Parathyroid adenoma (tissue), 2 donors: ENCODE measurements around the gene QSOX1.

Experiments
- H2AFZ ChIP-seq: fragments of 300-600 bp; sonication (generic); one replicate; pipeline ENCODE4 v1.7.0; 2017; ENCODE audit warnings: antibody characterized with exemption, mild to moderate bottlenecking
- H3K27ac ChIP-seq: fragments of 300-600 bp; sonication (generic); one replicate; pipeline ENCODE4 v1.7.0; 2017
- H3K27me3 ChIP-seq: fragments of 300-600 bp; sonication (generic); one replicate; pipeline ENCODE4 v1.7.0; 2017; ENCODE audit warnings: low read length; ENCODE audit not compliant: control insufficient read depth, insufficient read depth
- H3K36me3 ChIP-seq: fragments of 300-600 bp; sonication (generic); one replicate; pipeline ENCODE4 v1.7.0; 2017; ENCODE audit warnings: low read length; ENCODE audit not compliant: control insufficient read depth, insufficient read depth
- H3K4me1 ChIP-seq: fragments of 300-600 bp; sonication (generic); one replicate; pipeline ENCODE4 v1.7.0; 2017; ENCODE audit warnings: control low read depth
- H3K4me2 ChIP-seq: fragments of 300-600 bp; sonication (generic); one replicate; pipeline ENCODE4 v1.7.0; 2017; ENCODE audit warnings: low read length
- H3K4me3 ChIP-seq: fragments of 300-600 bp; sonication (generic); one replicate; pipeline ENCODE4 v1.7.0; 2017; ENCODE audit warnings: low read depth, low read length
- H3K79me2 ChIP-seq: fragments of 300-600 bp; sonication (generic); one replicate; pipeline ENCODE4 v1.7.0; 2017; ENCODE audit warnings: control low read depth
- H3K9ac ChIP-seq: fragments of 300-600 bp; sonication (generic); one replicate; pipeline ENCODE4 v1.7.0; 2017; ENCODE audit warnings: mild to moderate bottlenecking
- H3K9me3 ChIP-seq: fragments of 300-600 bp; sonication (generic); one replicate; pipeline ENCODE4 v1.7.0; 2017; ENCODE audit warnings: low read length; ENCODE audit not compliant: control insufficient read depth
- TF ChIP-seq, protein P1 (sequence below): fragments of 300-600 bp; sonication (generic); IDR thresholded peaks from one replicate; pipeline ENCODE4 v1.7.0; 2017; ENCODE audit warnings: antibody characterized with exemption, mild to moderate bottlenecking
- donor health status: primary hyperparathyroidism.

QSOX1 gene

DNA sequence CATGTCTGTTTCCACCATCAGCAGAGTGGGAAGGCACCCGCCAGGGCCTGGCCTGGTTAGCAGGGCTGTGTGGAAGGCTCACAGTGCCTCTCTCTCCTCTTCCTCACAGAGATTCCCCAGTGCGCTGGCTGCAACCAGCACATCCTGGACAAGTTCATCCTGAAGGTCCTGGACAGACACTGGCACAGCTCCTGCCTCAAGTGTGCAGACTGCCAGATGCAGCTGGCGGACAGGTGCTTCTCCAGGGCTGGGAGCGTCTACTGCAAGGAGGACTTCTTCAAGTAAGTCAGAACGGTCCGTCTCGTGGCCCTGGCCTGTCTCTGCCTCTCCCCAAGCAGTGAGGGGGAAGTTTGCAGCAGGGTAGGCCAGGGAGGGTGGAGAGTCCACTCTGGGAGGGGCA is 93.5 kb downstream of the QSOX1 start:
- Histone ChIP-seq H3K4me3 (no peak overlapping the region), H3K27ac (no peak overlapping the region), H3K36me3 (no peaks in the 10 kb centered on the region), H3K9ac (no peak overlapping the region), H3K4me1 (no peaks in the 10 kb centered on the region), H2AFZ (no peak overlapping the region), H3K79me2 (no peaks in the 10 kb centered on the region), H3K4me2 (no peak overlapping the region), H3K9me3 (no peaks in the 10 kb centered on the region), H3K27me3 (no peaks in the 10 kb centered on the region)
- TF ChIP-seq, protein P1, sequence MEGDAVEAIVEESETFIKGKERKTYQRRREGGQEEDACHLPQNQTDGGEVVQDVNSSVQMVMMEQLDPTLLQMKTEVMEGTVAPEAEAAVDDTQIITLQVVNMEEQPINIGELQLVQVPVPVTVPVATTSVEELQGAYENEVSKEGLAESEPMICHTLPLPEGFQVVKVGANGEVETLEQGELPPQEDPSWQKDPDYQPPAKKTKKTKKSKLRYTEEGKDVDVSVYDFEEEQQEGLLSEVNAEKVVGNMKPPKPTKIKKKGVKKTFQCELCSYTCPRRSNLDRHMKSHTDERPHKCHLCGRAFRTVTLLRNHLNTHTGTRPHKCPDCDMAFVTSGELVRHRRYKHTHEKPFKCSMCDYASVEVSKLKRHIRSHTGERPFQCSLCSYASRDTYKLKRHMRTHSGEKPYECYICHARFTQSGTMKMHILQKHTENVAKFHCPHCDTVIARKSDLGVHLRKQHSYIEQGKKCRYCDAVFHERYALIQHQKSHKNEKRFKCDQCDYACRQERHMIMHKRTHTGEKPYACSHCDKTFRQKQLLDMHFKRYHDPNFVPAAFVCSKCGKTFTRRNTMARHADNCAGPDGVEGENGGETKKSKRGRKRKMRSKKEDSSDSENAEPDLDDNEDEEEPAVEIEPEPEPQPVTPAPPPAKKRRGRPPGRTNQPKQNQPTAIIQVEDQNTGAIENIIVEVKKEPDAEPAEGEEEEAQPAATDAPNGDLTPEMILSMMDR, result no peak

DNA sequence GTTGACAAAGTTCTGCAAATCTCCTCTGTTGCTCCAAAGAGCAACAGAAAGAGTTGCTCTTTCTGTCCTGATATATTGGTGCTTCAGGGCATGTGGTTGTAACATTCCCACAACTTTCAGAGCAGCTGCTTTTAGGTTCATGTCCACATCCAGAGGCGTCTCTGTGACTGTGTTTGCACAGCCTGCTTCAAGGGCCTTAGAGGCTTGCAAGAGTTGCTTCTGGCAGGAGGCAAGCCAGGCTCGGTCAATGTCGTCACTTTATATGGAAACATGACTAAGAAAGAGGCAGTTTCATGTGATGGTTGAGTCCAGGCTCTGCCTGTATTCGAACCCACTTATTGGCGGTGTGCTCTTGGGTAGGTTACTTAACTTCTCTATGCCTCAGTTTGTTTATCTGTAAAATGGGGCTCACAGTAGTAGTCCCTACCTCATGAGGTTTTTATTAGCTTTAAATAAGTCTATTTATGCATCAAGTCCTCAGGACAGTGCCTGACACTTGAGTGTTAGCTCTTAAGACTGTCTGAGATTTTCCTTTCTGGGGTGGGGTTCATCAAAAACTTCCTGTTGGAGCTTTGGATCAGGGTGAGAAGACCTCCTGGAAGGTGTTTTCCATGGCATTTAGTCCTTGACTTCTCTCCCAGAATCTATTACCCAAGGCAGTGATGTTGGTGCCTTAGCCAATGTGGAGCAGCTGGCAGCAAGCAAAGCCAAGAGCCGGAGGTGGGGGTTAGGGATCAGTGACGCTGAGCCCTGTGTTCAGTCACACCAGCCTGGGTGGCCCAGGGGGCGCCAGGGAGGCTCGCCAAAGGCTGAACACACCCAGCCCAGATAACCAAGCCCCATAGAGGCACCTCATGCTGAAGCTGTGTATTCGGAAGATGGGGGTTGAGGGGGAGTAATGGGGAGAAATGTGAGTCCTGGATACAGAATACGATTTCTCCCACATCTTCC is 94.3 kb downstream of the QSOX1 start:
- no peaks in the 10 kb centered on the region for H3K4me1 ChIP-seq
- no peak overlapping the region for H3K9ac ChIP-seq
- no peak overlapping the region for H3K4me2 ChIP-seq
- H3K36me3 ChIP-seq, result no peaks in the 10 kb centered on the region
- no peak overlapping the region for H2AFZ ChIP-seq
- H3K27ac ChIP-seq, result no peak overlapping the region
- H3K4me3 ChIP-seq, result no peak overlapping the region
- no peaks in the 10 kb centered on the region for H3K9me3 ChIP-seq
- H3K27me3 ChIP-seq, result no peaks in the 10 kb centered on the region
- TF ChIP-seq, protein P1, result no peak
- no peaks in the 10 kb centered on the region for H3K79me2 ChIP-seq

DNA sequence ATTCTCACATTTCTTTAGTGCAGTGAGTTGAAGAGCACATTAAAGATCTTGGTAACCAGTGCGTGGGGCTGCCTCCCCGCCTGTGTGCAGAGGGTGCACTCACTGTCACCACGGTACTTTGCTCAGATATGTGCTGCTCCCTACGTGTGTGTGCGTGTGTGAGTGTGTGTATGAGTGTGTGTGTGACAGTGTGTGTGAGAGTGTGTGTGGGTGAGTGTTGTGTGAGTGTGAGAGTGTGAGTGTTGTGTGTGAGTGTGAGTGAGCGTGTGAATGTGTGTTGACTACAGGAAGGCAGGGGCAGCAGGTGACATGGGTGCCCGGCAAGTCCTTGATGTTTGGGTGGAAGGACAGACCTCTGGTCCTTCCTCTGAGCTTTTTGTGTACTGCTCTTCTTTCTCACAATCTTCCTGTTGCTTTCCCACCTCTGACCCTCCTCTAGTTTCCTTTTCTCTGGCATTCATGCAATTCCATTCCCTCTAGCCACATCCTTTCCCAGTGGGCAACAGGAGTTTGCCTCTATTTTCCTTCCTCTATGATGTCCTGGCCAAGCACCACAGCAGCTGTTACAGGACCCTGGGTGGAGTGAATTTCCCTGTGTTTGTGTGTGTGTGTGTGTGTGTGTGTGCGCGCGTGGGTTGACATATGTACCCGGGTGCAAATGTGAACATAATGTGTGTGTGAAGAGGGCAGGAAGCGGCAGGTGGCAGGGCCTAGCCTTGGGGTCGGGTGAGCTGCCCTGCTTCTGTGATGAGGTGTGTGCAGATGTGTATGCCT is 95.2 kb downstream of the QSOX1 start:
- no peaks in the 10 kb centered on the region for H3K4me1 ChIP-seq

GRCh38 chr1:180250499-180250770 is 95.8 kb downstream of the QSOX1 start:
- no peak overlapping the region for H2AFZ ChIP-seq
- no peaks in the 10 kb centered on the region for H3K4me1 ChIP-seq
- no peak overlapping the region for H3K4me3 ChIP-seq
- H3K9me3 ChIP-seq, result no peaks in the 10 kb centered on the region
- no peaks in the 10 kb centered on the region for H3K27me3 ChIP-seq
- no peak overlapping the region for H3K9ac ChIP-seq
- no peak overlapping the region for H3K4me2 ChIP-seq
- no peaks in the 10 kb centered on the region for H3K79me2 ChIP-seq
- H3K36me3 ChIP-seq, result no peaks in the 10 kb centered on the region
- TF ChIP-seq, protein P1, result no peak
- H3K27ac ChIP-seq, result no peak overlapping the region

More for the DNA sequence above, 95.2 kb downstream of the QSOX1 start:
- Histone ChIP-seq H3K4me2 (no peak overlapping the region), H3K9me3 (no peaks in the 10 kb centered on the region), H3K36me3 (no peaks in the 10 kb centered on the region), H3K27me3 (no peaks in the 10 kb centered on the region), H2AFZ (no peak overlapping the region), H3K9ac (no peak overlapping the region), H3K79me2 (no peaks in the 10 kb centered on the region), H3K4me3 (no peak overlapping the region), H3K27ac (no peak overlapping the region)
- TF ChIP-seq, protein P1, result no peak
